Stimulated activated CD4-positive, alpha-beta T cell treated with anti-CD3 and anti-CD28 coated beads, Interleukin-1b, Interleukin-23, amount 100 ng/mL, for 48 hours (primary cell): Measurements from ENCODE around the gene WSCD1.

Experiments
- DNase-seq: peaks from one replicate; pipeline ENCODE4 v3.0.0-alpha.2; 2020

Gene WSCD1

GRCh38 chr17:6108987-6109386 lies 38.8 kb downstream of the WSCD1 start:
- no peak for DNase-seq

GRCh38 chr17:6109536-6109935 lies 39.4 kb downstream of the WSCD1 start:
- DNase-seq, result no peak

- no peak for DNase-seq
Observed at GRCh38 chr17:6110088-6110487, 39.9 kb downstream of the WSCD1 start.

- no peak for DNase-seq
Observed at GRCh38 chr17:6110592-6110991, 40.4 kb downstream of the WSCD1 start.

DNA sequence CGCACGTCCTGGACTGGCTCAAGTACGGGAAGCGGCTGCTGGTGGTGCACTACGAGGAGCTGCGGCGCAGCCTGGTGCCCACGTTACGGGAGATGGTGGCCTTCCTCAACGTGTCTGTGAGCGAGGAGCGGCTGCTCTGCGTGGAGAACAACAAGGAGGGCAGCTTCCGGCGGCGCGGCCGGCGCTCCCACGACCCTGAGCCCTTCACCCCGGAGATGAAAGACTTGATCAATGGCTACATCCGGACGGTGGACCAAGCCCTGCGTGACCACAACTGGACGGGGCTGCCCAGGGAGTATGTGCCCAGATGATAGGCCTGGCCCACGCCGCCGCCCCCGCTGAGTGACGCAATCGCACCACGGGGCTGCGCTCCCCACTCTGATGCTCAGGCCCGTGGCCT lies 50.2 kb downstream of the WSCD1 start:
- no peak for DNase-seq

DNA sequence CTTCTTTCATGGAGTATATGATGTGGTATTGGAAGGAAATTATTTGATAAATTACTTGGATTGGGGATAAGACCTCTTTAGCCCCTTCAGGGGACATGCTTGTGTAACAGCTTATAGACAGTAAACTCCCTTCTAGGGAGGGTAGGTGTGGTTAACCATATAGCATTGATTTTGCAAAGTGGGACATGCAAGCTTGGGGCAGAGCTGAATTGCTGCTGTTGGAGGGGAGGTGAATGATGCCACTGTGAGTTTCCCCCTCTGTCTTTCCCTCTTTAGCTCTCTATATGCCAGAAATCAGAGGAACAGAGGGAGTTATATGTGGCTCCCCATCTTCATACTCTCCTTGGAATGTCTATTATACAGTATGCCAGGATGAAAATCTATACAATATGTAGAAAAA lies 54.7 kb downstream of the WSCD1 start:
- no peak for DNase-seq

- no peak for DNase-seq
Observed at GRCh38 chr17:6126768-6127167, 56.6 kb downstream of the WSCD1 start.

GRCh38 chr17:6134721-6135120 lies 64.5 kb downstream of the WSCD1 start:
- no peak for DNase-seq

GRCh38 chr17:6135236-6135635 lies 65.1 kb downstream of the WSCD1 start:
- DNase-seq, result no peak

GRCh38 chr17:6135996-6136395 lies 65.8 kb downstream of the WSCD1 start:
- no peak for DNase-seq

DNA sequence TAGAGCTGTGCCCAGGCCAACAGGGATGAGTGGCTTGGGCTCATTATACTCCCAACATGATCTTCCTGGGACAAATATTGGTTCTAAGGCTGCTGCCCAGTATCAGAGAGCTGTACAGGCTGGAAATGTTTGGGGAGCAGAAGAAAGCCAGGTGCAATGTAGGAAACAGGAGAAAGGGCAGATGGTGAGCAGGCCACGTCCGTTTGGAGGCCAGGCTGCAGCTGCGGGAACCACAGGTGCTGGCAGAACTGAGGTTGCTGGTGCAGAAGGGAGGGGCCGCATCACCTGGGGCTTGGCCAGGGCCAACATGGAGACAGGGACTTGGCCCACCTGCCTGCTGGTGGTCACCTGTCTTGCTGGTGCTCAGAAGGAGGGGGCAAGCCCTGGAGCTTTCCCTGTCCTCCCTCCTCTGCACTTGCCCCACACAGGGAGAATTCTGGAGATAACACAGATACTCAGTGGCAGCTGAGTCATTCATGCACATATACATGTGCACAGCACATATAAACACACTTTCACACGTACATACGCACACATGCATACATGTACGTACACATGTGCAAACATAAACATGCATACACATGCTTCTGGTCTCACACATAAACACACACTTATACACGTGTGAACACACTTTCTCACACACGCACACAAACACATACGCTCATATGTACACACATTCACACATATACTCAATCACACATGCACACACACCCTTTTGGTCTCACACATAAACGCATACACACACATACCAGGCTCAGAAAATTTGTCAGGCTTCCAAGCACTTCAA lies 67.7 kb downstream of the WSCD1 start:
- DNase-seq, result no peak

GRCh38 chr17:6138761-6139446 lies 68.7 kb downstream of the WSCD1 start:
- no peak for DNase-seq

DNA sequence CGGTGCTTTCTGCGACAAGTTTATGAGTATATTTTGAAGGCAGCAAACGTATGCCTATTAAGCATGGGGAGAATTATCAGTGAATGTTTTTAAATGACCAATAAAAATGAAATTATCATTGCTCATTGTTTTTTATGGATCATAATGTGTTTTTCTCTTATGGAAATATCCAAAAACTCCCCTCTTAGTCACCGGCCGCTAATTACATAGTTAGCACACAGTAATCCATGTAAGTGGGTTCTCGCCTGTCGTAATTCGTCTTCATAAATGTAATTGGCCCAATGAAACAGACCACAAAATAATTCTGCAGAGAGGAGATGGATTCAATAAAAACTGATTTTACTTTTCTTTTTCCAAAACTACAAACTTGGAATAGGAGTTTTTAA lies 69.3 kb downstream of the WSCD1 start:
- no peak for DNase-seq

- no peak for DNase-seq
Observed at GRCh38 chr17:6140188-6140587, 70.0 kb downstream of the WSCD1 start.

DNA sequence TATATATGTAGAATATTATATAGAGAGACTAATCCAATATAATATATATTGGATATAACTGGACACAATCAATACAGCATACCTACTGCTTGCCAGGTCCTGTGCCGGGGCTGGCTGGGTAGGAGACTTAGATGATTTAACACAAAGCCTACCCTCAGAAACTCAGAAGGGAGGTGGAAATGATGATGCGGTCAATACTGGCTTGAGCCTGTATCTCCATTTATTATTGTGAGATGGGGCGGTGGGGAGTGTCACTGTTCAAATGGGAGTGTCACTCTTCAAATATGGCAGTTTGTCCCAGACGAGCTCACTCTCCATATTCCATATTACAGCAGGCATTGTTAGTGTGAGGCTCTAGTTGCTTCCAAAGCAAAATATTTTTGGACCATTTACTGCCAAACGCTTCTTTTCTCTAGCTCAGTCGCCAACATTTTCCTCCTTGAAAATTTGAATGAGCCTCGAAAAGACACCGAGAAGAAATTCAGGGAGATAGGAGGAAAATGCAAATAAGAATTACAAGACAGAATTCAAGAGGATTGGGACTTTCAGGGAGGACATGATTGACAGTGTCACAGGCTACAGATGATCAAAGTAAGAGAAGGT lies 70.7 kb downstream of the WSCD1 start:
- DNase-seq, result no peak

- DNase-seq, result no peak
Observed at GRCh38 chr17:6142701-6143100, 72.5 kb downstream of the WSCD1 start.

- no peak for DNase-seq
Observed at GRCh38 chr17:6145946-6146345, 75.8 kb downstream of the WSCD1 start.

DNA sequence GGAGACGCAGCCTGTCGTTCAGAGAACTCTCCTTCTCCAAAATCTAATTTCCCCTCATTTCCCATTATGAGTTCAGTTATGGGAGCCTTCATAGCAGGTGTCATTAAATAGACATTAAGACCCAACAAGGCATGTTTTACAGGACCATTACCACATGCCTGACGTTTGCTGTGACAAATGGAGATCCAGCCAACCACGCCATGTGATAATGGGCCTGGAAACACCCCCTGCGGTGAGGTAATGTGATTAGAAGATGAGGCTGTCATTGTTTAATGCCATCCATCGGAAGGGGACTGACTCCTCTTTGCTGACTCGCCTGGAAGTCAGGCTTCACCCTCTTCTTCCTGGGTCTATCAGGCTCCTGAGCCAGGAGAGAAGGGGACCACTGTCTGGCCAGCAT lies 76.9 kb downstream of the WSCD1 start:
- DNase-seq, result no peak

DNA sequence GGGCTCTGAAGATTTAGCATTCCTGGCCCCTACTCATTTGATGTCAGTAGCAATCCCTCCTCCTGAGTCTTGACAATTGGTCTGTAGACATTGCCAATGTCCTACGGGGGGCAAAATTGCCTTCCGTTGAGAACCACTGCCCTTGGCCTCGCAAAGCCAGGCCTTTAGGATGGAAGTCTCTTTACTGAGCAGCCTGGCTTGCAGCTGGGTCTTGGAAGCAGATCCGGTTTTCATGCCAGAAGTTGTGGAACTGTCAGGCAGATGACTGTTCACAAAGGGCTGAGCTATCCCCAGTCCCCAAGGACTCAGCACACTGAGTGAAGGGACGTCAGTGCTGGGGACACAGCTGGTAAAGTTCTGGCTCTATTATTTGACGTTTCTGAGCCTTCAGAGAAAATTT lies 83.2 kb downstream of the WSCD1 start:
- DNase-seq, result no peak

DNA sequence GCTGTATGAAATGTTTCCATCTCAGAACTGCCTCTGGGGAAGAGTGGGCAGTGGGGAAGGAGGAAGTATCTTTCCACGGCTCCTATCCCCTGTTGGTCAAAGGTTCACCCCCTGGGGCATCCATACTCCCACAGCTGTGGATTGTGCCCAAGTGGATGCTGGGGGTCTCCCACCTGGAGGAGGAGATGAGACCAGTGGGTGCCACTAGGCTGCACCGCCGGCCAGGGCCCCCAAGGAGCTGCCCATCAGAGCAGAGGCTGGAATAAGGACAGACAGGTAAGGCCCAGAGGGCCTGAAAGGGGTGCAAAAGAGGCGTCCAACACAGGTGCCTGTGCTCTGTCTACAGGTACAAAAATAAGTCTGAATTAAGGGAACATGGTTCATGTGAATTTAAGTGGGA lies 87.5 kb downstream of the WSCD1 start:
- no peak for DNase-seq

DNA sequence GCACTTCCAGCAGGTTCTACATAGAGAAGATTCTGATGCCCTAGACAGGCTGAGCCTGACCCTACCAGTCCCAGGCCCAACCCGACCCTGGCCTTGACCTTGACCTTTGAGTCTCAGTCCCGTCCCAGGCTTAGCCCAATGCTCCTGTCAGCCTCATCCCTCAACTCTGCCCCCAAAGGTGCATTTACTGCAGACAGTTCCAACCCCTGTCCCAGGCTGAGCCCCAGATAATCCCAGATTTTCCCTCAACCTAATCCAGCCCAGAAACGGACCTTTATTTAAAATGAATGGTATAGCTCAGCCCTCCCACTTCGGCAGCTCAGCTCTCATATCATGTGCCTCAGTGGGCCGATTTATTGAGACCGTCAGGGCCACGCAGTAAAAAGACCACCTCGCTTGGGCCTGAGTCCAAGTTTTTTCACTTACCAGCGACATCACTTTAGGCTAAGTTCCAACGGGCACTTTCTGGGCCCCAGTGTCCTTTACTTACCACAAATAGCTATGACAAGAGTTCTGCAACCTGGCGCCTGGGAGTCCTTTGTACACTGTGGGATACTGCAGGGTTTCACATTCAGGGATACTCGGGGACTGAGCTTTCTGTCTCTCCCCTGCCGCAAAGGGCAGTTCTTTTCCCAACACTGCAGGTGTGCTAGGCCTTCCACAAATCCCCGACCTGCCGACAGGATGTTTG lies 89.5 kb downstream of the WSCD1 start:
- no peak for DNase-seq

DNA sequence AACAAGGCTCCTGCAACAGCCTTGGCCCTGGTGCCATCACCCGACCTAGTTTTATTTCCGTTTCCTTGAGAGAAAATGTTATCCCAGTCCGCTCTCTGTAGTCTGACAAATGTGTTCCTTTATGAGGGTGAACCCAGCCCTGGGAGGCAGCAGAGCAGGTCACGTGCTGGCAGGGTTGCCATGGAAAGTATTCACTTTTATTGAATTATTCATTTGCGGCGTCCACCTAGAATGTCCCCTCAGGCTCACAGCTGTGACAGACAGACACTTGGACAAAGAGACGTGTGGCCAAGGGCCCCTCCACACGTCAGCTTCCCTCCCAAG lies 90.0 kb downstream of the WSCD1 start:
- no peak for DNase-seq

DNA sequence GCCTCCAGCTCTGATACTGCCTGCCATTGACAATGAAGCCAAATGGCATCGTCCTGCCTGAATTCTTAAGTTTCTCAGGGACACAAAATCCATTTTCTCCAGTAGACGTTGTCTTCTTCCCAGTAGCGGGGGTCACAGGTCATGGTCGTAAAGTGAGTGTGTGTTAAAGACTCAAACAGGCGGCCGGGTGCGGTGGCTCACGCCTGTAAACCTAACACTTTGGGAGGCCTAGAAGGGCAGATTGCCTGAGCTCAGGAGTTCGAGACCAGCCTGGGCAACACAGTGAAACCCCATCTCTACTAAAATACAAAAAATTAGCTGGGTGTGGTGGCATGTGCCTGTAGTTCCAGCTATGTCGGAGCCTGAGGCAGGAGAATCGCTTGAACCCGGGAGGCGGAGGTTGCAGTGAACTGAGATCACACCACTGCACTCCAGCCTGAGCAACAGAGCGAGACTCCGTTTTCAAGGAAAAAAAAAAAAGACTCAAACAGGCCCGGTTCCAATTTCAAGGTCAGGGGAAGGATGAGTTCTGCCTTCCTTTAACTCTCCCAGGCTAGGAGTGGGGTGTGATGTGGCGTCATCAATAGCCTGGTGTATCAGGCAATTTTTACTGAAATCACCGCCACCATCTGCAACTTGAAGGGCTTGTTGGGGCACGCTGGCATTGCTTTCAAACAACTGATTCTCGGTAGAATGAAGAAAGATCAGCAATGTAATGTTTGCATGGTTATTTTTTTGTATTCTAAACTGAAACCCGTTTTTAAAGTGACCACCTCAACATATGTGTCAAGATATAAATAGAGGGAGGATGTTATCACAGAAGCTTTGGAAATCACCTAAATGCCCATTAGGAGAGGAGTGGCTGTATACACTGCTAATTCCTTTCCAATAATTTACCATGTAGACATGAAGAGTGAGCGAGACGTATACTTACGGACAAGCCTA lies 91.0 kb downstream of the WSCD1 start:
- no peak for DNase-seq
